Measurements from ENCODE around the gene IGBP1. TPM values are rescaled to one million over a fixed set of nuclear protein-coding genes. Genes with fewer than 3 reads are reported as not detected.

IGBP1 gene
- polyA plus RNA-seq, 1 of the 3 experiments (the other 2 are of a cell fraction), result 49.4 TPM

DNA sequence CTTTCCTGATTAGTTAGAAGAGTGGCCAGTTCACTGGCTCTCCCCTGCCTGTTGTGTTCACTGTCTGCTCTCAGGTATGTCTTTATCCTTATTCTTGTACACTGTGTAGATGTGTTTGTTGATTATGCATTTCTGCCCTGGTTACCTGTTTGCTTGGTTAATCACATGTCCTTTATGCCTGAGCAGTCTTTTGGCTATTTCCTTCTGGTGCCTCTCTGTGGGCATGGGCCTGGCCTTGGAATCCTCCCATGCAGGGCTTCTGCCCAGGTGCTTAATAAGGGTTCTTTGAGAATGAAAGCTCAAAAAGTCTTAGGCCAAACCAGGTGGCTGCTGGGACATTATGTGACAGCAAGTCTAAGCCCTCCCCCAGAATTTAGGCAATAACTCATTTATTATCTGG is 44.5 kb upstream of the IGBP1 start:
- CTCF ChIA-PET, result interaction anchor here (1.3 to 3.2 kb wide), 2 partner anchors 9 to 55 kb away, joined by 5 to 19 read pairs; no protein-coding TSS in a partner anchor
- POLR2A ChIA-PET, result no interaction called here
- no peak overlapping the region for H3K4me2 ChIP-seq
- no peak for DNase-seq
- H3K27ac ChIP-seq (ENCODE audit: low read depth in 2 of 2, low read length in 1 of 2), result peak overlapping the region in 1 of 2 experiments; percentile 74; a peak in 1 of 4 replicates
- H3K9me2 ChIP-seq, result no peaks in the 10 kb centered on the region
- no peaks in the 10 kb centered on the region for H3K9me3 ChIP-seq
- H2AFZ ChIP-seq (ENCODE audit: low read depth), result no peak overlapping the region
- H3K4me1 ChIP-seq (ENCODE audit: control insufficient read depth in 1 of 2, insufficient read depth in 2 of 2, low read depth in 1 of 2, low read length in 1 of 2), result no peaks in the 10 kb centered on the region
- no peaks in the 10 kb centered on the region for H4K20me1 ChIP-seq (ENCODE audit: insufficient read depth)
- H3K4me3 ChIP-seq (ENCODE audit: low read depth in 2 of 2, low read length in 1 of 2), result no peak overlapping the region
- TF ChIP-seq EP300 (IDR thresholded peaks at IDR 0.05; ENCODE audit: borderline replicate concordance in 1 of 2, low read depth in 1 of 2, low read length in 1 of 2) (no peak), RCOR1 (IDR thresholded peaks at IDR 0.05; ENCODE audit: low read length) (no peak), POLR2AphosphoS5 (IDR thresholded peaks at IDR 0.05; ENCODE audit: low read depth, low read length) (no peak), MEF2A (IDR thresholded peaks at IDR 0.05; ENCODE audit: borderline replicate concordance, low read depth) (no peak), JUND (IDR thresholded peaks at IDR 0.05) (no peak), CHD2 (IDR thresholded peaks at IDR 0.05; ENCODE audit: low read length, partially characterized antibody) (no peak), TCF12 (IDR thresholded peaks at IDR 0.05) (no peak), FOXM1 (IDR thresholded peaks at IDR 0.05; ENCODE audit: low read depth) (no peak), RFX5 (IDR thresholded peaks at IDR 0.05; ENCODE audit: low read length) (no peak)
- TF ChIP-seq, protein P1, sequence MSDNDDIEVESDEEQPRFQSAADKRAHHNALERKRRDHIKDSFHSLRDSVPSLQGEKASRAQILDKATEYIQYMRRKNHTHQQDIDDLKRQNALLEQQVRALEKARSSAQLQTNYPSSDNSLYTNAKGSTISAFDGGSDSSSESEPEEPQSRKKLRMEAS (IDR thresholded peaks at IDR 0.05; ENCODE audit: low read depth), result no peak
- TF ChIP-seq, protein P2, sequence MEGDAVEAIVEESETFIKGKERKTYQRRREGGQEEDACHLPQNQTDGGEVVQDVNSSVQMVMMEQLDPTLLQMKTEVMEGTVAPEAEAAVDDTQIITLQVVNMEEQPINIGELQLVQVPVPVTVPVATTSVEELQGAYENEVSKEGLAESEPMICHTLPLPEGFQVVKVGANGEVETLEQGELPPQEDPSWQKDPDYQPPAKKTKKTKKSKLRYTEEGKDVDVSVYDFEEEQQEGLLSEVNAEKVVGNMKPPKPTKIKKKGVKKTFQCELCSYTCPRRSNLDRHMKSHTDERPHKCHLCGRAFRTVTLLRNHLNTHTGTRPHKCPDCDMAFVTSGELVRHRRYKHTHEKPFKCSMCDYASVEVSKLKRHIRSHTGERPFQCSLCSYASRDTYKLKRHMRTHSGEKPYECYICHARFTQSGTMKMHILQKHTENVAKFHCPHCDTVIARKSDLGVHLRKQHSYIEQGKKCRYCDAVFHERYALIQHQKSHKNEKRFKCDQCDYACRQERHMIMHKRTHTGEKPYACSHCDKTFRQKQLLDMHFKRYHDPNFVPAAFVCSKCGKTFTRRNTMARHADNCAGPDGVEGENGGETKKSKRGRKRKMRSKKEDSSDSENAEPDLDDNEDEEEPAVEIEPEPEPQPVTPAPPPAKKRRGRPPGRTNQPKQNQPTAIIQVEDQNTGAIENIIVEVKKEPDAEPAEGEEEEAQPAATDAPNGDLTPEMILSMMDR (IDR thresholded peaks at IDR 0.05), result no peak
- TF ChIP-seq, protein P3, sequence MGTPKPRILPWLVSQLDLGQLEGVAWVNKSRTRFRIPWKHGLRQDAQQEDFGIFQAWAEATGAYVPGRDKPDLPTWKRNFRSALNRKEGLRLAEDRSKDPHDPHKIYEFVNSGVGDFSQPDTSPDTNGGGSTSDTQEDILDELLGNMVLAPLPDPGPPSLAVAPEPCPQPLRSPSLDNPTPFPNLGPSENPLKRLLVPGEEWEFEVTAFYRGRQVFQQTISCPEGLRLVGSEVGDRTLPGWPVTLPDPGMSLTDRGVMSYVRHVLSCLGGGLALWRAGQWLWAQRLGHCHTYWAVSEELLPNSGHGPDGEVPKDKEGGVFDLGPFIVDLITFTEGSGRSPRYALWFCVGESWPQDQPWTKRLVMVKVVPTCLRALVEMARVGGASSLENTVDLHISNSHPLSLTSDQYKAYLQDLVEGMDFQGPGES (IDR thresholded peaks at IDR 0.05; ENCODE audit: low read depth, low read length), result no peak
- no peaks in the 10 kb centered on the region for H3F3A ChIP-seq (replicated peaks; ENCODE audit: insufficient read depth)
- no peaks in the 10 kb centered on the region for H3K36me3 ChIP-seq (replicated peaks in 1 of 2; ENCODE audit: control insufficient read depth in 1 of 2, insufficient read depth in 2 of 2, low read length in 1 of 2)
- H3K9ac ChIP-seq, result no peak overlapping the region
- peaks cover 11% of the 10 kb centered on the region for H3K27me3 ChIP-seq (ENCODE audit: insufficient read depth)
- no peaks in the 10 kb centered on the region for H3K79me2 ChIP-seq (ENCODE audit: insufficient read depth)

DNA sequence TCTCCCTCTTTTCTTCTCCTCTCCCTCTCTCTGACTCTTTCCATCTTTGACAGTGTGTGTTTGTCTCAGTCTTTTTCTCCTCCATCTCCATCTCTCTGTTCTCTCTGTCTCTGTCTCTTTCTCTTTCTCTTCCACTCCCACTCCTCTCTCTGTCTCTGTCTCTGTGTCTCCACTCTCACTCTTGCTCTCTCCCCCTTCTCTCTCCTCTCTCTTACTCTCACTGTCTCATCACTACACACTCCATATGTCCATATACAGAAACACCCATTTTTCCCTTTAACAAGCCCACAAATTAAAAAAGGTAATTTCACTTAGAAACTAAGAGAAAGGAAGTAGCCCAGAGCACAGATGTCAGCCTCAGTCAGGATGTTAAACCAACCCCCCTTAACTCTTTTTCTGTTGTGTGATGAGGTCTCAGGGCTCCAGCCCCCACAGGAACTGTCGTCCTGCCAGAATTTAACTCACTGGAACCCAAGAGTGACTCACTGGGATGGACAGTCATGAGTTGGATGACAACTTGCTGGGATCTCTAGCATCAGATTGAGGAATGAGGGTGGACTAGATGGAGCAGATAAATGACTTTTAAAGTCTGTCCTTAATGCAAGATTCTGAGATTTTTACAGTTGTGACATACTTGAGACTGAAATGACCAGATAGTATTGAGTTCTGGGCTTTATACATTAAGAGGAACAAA is 43.5 kb upstream of the IGBP1 start:
- Histone ChIP-seq H2AFZ (ENCODE audit: low read depth) (no peak overlapping the region), H3F3A (replicated peaks; ENCODE audit: insufficient read depth) (no peaks in the 10 kb centered on the region), H3K9me3 (no peaks in the 10 kb centered on the region), H3K4me1 (ENCODE audit: control insufficient read depth in 1 of 2, insufficient read depth in 2 of 2, low read depth in 1 of 2, low read length in 1 of 2) (no peaks in the 10 kb centered on the region), H3K36me3 (replicated peaks in 1 of 2; ENCODE audit: control insufficient read depth in 1 of 2, insufficient read depth in 2 of 2, low read length in 1 of 2) (no peaks in the 10 kb centered on the region), H3K9me2 (no peaks in the 10 kb centered on the region), H3K4me2 (peak overlapping the region; percentile 32; the same call in 1 of the 2 replicates), H4K20me1 (ENCODE audit: insufficient read depth) (no peaks in the 10 kb centered on the region), H3K27ac (ENCODE audit: low read depth in 2 of 2, low read length in 1 of 2) (peak overlapping the region in 1 of 2 experiments; percentile 74; a peak in 2 of 4 replicates), H3K27me3 (ENCODE audit: insufficient read depth) (peaks cover 3% of the 10 kb centered on the region), H3K9ac (no peak overlapping the region), H3K79me2 (ENCODE audit: insufficient read depth) (no peaks in the 10 kb centered on the region), H3K4me3 (ENCODE audit: low read depth in 2 of 2, low read length in 1 of 2) (no peak overlapping the region)
- ChIA-PET CTCF (interaction anchor here (3.2 kb wide), 1 partner anchor 8 kb away, joined by 19 read pairs; no protein-coding TSS in a partner anchor), POLR2A (no interaction called here)
- WGBS (ENCODE audit: low lambda C conversion rate), result 0% methylated on average over 1 of the region's 1 CpG
- DNase-seq, result no peak
- TF ChIP-seq, protein P4, sequence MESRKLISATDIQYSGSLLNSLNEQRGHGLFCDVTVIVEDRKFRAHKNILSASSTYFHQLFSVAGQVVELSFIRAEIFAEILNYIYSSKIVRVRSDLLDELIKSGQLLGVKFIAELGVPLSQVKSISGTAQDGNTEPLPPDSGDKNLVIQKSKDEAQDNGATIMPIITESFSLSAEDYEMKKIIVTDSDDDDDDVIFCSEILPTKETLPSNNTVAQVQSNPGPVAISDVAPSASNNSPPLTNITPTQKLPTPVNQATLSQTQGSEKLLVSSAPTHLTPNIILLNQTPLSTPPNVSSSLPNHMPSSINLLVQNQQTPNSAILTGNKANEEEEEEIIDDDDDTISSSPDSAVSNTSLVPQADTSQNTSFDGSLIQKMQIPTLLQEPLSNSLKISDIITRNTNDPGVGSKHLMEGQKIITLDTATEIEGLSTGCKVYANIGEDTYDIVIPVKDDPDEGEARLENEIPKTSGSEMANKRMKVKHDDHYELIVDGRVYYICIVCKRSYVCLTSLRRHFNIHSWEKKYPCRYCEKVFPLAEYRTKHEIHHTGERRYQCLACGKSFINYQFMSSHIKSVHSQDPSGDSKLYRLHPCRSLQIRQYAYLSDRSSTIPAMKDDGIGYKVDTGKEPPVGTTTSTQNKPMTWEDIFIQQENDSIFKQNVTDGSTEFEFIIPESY (IDR thresholded peaks at IDR 0.05; ENCODE audit: borderline replicate concordance, low read depth), result no peak
- no peak for TF ChIP-seq RXRA (IDR thresholded peaks at IDR 0.05; ENCODE audit: borderline replicate concordance, low read depth)
- TF ChIP-seq, protein P1 (IDR thresholded peaks at IDR 0.05; ENCODE audit: low read depth), result no peak
- no peak for TF ChIP-seq YY1 (IDR thresholded peaks at IDR 0.05; ENCODE audit: low read depth)
- no peak for TF ChIP-seq NRF1 (IDR thresholded peaks at IDR 0.05; ENCODE audit: low read depth, low read length)
- TF ChIP-seq ELF1 (IDR thresholded peaks at IDR 0.05), result no peak
- TF ChIP-seq NFIC (IDR thresholded peaks at IDR 0.05; ENCODE audit: borderline replicate concordance), result peak; percentile 35; the same call in 1 of the 2 replicates
- TF ChIP-seq GABPA (IDR thresholded peaks at IDR 0.05; ENCODE audit: low read depth), result no peak
- TF ChIP-seq FOXJ3 (CRISPR knock-in tag; IDR thresholded peaks at IDR 0.05), result no peak
